ENCODE measurements around the gene NHS. TPM values are rescaled to one million over a fixed set of nuclear protein-coding genes. Genes with fewer than 3 reads are reported as not detected.

NHS gene
- total RNA-seq, 4 donors from 2014 or later: 0.88 to 9.1 (median 2.5) TPM

GRCh38 chrX:17637235-17637634, 262.2 kb downstream of the NHS start:
- DNase-seq: no peak
- no peak overlapping the region for H3K27ac ChIP-seq
- no peak for TF ChIP-seq CTCF (IDR thresholded peaks at IDR 0.05)

DNA sequence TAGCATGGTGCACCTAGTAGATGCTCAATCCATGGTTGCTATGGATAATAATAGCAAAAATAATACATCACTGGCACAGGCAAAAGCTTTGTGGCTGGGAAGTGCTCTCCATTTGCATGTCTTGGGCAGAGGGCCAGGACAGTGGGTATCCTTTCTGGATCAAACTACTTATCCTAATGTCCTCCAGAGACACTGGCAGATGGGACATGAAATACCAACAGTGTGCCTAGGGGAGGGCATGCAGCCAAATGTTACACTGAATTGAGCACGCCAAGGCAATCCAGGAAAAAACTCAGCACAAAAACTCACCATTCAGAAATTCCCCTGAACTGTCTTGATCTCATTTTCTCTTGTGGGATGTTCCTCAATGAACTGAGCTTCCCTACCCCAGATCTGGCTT, 263.7 kb downstream of the NHS start:
- Histone ChIP-seq H3K4me3 (no peak overlapping the region), H3K27me3 (no peaks in the 10 kb centered on the region), H3K4me1 (no peaks in the 10 kb centered on the region), H3K9me3 (no peaks in the 10 kb centered on the region), H3K27ac (no peak overlapping the region), H3K36me3 (no peaks in the 10 kb centered on the region)
- TF ChIP-seq CTCF (IDR thresholded peaks at IDR 0.05): no peak
- no peak for TF ChIP-seq POLR2A (IDR thresholded peaks at IDR 0.05)
- DNase-seq: no peak

More at GRCh38 chrX:17637235-17637634, 262.2 kb downstream of the NHS start:
- Histone ChIP-seq H3K27me3 (no peaks in the 10 kb centered on the region), H3K4me1 (no peaks in the 10 kb centered on the region), H3K9me3 (no peaks in the 10 kb centered on the region), H3K4me3 (no peak overlapping the region), H3K36me3 (no peaks in the 10 kb centered on the region)

- no peaks in the 10 kb centered on the region for H3K9me3 ChIP-seq
- H3K36me3 ChIP-seq: no peaks in the 10 kb centered on the region
- H3K27ac ChIP-seq: no peak overlapping the region
- no peaks in the 10 kb centered on the region for H3K4me1 ChIP-seq
- no peak overlapping the region for H3K4me3 ChIP-seq
- TF ChIP-seq CTCF (IDR thresholded peaks at IDR 0.05) (no peak), POLR2A (IDR thresholded peaks at IDR 0.05) (no peak)
- DNase-seq: no peak
- no peaks in the 10 kb centered on the region for H3K27me3 ChIP-seq
Observed at GRCh38 chrX:17642891-17643290, 267.9 kb downstream of the NHS start.

GRCh38 chrX:17643528-17643927, 268.5 kb downstream of the NHS start:
- Histone ChIP-seq H3K27ac (no peak overlapping the region), H3K4me1 (no peaks in the 10 kb centered on the region), H3K27me3 (no peaks in the 10 kb centered on the region), H3K4me3 (no peak overlapping the region), H3K9me3 (no peaks in the 10 kb centered on the region), H3K36me3 (no peaks in the 10 kb centered on the region)
- TF ChIP-seq POLR2A (IDR thresholded peaks at IDR 0.05) (no peak), CTCF (IDR thresholded peaks at IDR 0.05) (no peak)
- no peak for DNase-seq

GRCh38 chrX:17644001-17644400, 269.0 kb downstream of the NHS start:
- no peaks in the 10 kb centered on the region for H3K9me3 ChIP-seq
- DNase-seq: no peak
- no peaks in the 10 kb centered on the region for H3K27me3 ChIP-seq
- no peak overlapping the region for H3K4me3 ChIP-seq
- no peaks in the 10 kb centered on the region for H3K4me1 ChIP-seq
- TF ChIP-seq POLR2A (IDR thresholded peaks at IDR 0.05) (no peak), CTCF (IDR thresholded peaks at IDR 0.05) (no peak)
- no peak overlapping the region for H3K27ac ChIP-seq
- H3K36me3 ChIP-seq: no peaks in the 10 kb centered on the region

- TF ChIP-seq CTCF (IDR thresholded peaks at IDR 0.05): no peak
- TF ChIP-seq POLR2A (IDR thresholded peaks at IDR 0.05): no peak
- DNase-seq: no peak
- no peak overlapping the region for H3K27ac ChIP-seq
Observed at GRCh38 chrX:17654116-17654515, 279.1 kb downstream of the NHS start.

More at GRCh38 chrX:17654116-17654515, 279.1 kb downstream of the NHS start:
- Histone ChIP-seq H3K36me3 (no peaks in the 10 kb centered on the region), H3K4me3 (no peak overlapping the region), H3K4me1 (no peaks in the 10 kb centered on the region), H3K9me3 (no peaks in the 10 kb centered on the region), H3K27me3 (no peaks in the 10 kb centered on the region)
